ENCODE measurements around the gene ZDHHC5. TPM values are rescaled to one million over a fixed set of nuclear protein-coding genes. Genes with fewer than 3 reads are reported as not detected.

ZDHHC5 gene
- total RNA-seq, 1 donor from 2014 or later = 64.4 TPM

DNA sequence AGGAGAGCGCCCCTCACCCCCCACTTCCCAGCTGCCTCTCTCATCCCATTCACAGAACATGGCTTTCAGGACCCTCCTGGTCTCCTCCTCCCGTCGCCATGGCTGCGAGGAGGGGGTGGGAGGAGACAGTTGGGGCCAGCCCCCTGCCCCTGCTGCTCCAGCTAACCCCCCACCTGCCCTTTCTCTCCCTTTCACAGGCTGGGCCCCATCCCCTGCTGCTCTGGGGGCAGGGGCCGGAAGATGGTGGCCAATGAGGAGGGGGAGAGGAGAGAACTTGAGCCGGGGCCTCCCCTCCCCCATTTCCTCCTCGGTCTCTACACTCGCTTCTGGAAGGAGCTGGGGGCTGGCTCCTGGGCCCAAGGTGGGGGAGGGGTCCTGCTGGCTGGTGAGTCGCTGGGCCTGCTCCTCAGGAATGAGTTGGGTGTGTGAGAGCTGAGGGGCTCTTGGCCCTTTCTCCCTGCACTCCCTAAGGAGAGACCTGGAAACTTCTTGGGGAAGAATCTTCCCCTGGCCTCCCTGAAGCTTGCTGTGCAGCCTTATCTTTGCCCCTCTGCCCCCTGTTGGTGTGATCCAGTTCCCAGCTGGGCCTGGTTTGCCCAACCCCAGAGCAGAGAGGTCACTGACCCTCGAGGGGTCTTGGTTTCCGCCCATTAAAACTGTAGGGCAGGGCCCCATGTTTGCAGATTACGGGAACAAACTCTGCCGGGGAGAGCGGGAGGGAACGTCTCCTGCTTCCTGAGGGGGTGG, 28.4 kb upstream of the ZDHHC5 start:
- Histone ChIP-seq H3K9me3 (no peaks in the 10 kb centered on the region), H3K27ac (peak overlapping the region; percentile 41), H3K4me1 (peaks cover 34% of the 10 kb centered on the region), H3K27me3 (ENCODE audit: low read depth) (no peaks in the 10 kb centered on the region), H3K36me3 (no peaks in the 10 kb centered on the region), H3K4me3 (peak overlapping the region; percentile 73)
- ATAC-seq (no peak), DNase-seq (no peak)
- intact Hi-C loops (cut with DNase I) = loop anchor here (5.0 kb wide), 1 partner anchor 72 kb away; the partner anchor contains the start of gene UBE2L6
- TF ChIP-seq CTCF (IDR thresholded peaks at IDR 0.05) = no peak

DNA sequence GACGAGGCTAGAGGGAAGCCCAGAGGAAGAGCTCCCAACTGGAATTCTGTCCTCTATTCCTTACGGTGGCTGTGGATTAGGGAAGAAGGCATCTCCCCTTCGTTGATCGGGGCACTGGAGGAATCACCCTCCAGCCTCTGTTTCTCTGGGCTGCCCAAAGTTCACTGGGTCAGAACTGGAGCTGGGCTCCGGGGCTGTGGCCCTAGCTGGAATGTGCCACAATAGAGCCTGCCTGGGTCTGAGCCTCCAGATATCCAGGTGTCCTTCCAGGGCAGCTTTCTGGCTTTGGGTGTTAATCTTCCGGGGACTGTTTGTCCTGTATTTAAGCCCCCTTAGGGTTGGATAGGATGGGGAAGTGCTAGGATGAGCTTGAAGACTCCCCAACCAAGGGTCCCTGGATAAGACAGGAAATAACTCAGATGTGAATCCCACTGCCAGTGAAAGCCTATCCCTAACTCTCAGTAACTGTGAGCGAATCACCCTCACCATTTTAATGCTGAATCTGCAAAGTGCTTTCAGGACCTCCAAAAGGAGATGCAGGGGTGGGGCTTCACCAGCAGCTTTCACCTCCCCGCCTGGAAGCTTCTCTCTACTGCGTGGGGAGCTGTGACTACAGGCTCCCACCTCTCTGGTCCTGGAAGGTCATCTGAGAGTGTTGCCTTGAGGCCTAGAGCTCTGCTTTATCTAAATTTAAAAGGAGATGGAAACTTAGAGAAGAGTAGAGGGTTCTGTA, 27.7 kb upstream of the ZDHHC5 start:
- ATAC-seq = no peak
- Histone ChIP-seq H3K27ac (peak overlapping the region; percentile 41), H3K4me1 (peaks cover 41% of the 10 kb centered on the region), H3K36me3 (no peaks in the 10 kb centered on the region), H3K4me3 (peak overlapping the region; percentile 73), H3K9me3 (no peaks in the 10 kb centered on the region), H3K27me3 (ENCODE audit: low read depth) (no peaks in the 10 kb centered on the region)
- no peak for TF ChIP-seq CTCF (IDR thresholded peaks at IDR 0.05)
- no peak for DNase-seq
- intact Hi-C loops (cut with DNase I) = loop anchor here (5.0 kb wide), 1 partner anchor 73 kb away; the partner anchor contains the start of gene UBE2L6

- Histone ChIP-seq H3K27me3 (ENCODE audit: low read depth) (no peaks in the 10 kb centered on the region), H3K4me3 (no peak overlapping the region), H3K9me3 (no peaks in the 10 kb centered on the region), H3K4me1 (peaks cover 51% of the 10 kb centered on the region), H3K36me3 (no peaks in the 10 kb centered on the region), H3K27ac (no peak overlapping the region)
- ATAC-seq (no peak), DNase-seq (no peak)
- TF ChIP-seq CTCF (IDR thresholded peaks at IDR 0.05) = peak; percentile 46
- intact Hi-C loops (cut with DNase I) = loop anchor here (5.0 kb wide), 1 partner anchor 74 kb away; the partner anchor contains the start of gene UBE2L6
These were observed 26.7 kb upstream of the ZDHHC5 start for GRCh38 chr11:57641011-57641807.

DNA sequence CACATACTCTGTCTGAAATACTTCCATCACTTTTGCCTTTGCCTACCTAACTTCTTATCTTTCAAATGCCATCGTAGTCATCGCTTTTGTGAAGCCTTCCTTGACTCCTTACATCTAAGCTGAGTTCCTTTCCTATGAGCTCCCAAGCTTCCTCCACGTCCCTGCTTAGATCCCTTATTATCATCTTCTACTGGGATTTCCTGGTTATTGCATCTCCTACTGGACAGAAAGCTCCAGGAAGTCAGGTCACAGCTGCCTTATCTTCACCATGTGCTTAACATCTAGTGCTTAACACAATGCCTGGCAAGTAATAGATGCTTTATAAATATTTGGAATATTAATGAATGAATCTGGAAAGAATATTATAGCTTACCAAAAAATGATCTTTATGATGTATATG, 24.1 kb upstream of the ZDHHC5 start:
- no peak overlapping the region for H3K27ac ChIP-seq
- intact Hi-C loops (cut with DNase I) = loop anchor here (5.0 kb wide), 1 partner anchor 77 kb away; the partner anchor contains the start of gene UBE2L6
- no peaks in the 10 kb centered on the region for H3K9me3 ChIP-seq
- H3K36me3 ChIP-seq = no peaks in the 10 kb centered on the region
- peaks cover 70% of the 10 kb centered on the region for H3K4me1 ChIP-seq
- ATAC-seq (no peak), DNase-seq (no peak)
- no peak for TF ChIP-seq CTCF (IDR thresholded peaks at IDR 0.05)
- H3K4me3 ChIP-seq = no peak overlapping the region
- H3K27me3 ChIP-seq (ENCODE audit: low read depth) = peaks cover 23% of the 10 kb centered on the region
